ENCODE results near the gene CHFR. TPM values are rescaled to one million over a fixed set of nuclear protein-coding genes. Genes with fewer than 3 reads are reported as not detected.

Gene CHFR
- total and polyA plus RNA-seq, 2 of the 4 experiments (the other 2 are of a cell fraction) = 13.4 to 35.3 TPM

- peaks cover 32% of the 10 kb centered on the region for H3K36me3 ChIP-seq (ENCODE audit: control insufficient read depth, insufficient read depth, low read length)
- no peaks in the 10 kb centered on the region for H3K9me1 ChIP-seq (ENCODE audit: insufficient read depth, low read length)
- dilution Hi-C loops (cut with HindIII; ENCODE audit: low sequenced_read_pairs, unreplicated experiment) (no loop called here), intact Hi-C loops (cut with micrococcal nuclease) (no loop called here), in situ Hi-C loops (cut with MboI; ENCODE audit: low sequenced_read_pairs) (no loop called here)
- WGBS, 2 experiments (ENCODE audit: extremely low coverage in 2 of 2, insufficient read length in 1 of 2) = no CpG with 5 or more reads among the region's 6 CpGs
- no TSS peak for BruUV-seq (replicated peaks)
- H2AK5ac ChIP-seq (ENCODE audit: low read depth, low read length) = no peak overlapping the region
- no peak overlapping the region for H2BK15ac ChIP-seq (ENCODE audit: low read depth, low read length)
- no peak overlapping the region for H4K8ac ChIP-seq (ENCODE audit: low read depth in 2 of 2, low read length in 2 of 2)
- no peak overlapping the region for H3K56ac ChIP-seq (ENCODE audit: extremely low read depth, insufficient read depth, low read length)
- no peak overlapping the region for H2AFZ ChIP-seq (replicated peaks; ENCODE audit: low read length, poor library complexity)
- no peaks in the 10 kb centered on the region for H3K79me1 ChIP-seq (ENCODE audit: low read depth in 1 of 2, low read length in 2 of 2)
- H2BK20ac ChIP-seq (ENCODE audit: low read depth, low read length) = no peak overlapping the region
- H3K27ac ChIP-seq (ENCODE audit: insufficient read depth, low read length) = no peak overlapping the region
- no peak overlapping the region for H3K23ac ChIP-seq (ENCODE audit: low read depth, low read length)
- no peaks in the 10 kb centered on the region for H3K27me3 ChIP-seq (ENCODE audit: control insufficient read depth, insufficient read depth, low read length)
- DNase-seq = no peak
- H3K9ac ChIP-seq (ENCODE audit: low read depth, low read length) = no peak overlapping the region
- no peak overlapping the region for H3K4me2 ChIP-seq (ENCODE audit: low read depth, low read length)
- ChIA-PET CTCF (no interaction called here), POLR2A (ENCODE audit: unreplicated experiment) (no interaction called here)
- H4K5ac ChIP-seq (ENCODE audit: low read depth, low read length) = no peak overlapping the region
- no peak overlapping the region for H2AK9ac ChIP-seq (replicated peaks; ENCODE audit: low read depth, low read length, poor library complexity)
- H3K4ac ChIP-seq (ENCODE audit: low read depth, low read length) = no peak overlapping the region
- no peak for TF ChIP-seq MXI1 (IDR thresholded peaks at IDR 0.05; ENCODE audit: borderline replicate concordance, low read depth, low read length)
- no peak for TF ChIP-seq ELK1 (IDR thresholded peaks at IDR 0.05; ENCODE audit: borderline replicate concordance, low read depth, low read length)
- no peak for TF ChIP-seq NFE2L2 (IDR thresholded peaks at IDR 0.05; ENCODE audit: low read depth, low read length)
- no peak for TF ChIP-seq SMC3 (IDR thresholded peaks at IDR 0.05; ENCODE audit: low read depth, low read length)
- no peak for TF ChIP-seq RFX5 (IDR thresholded peaks at IDR 0.05; ENCODE audit: low read depth, low read length)
- TF ChIP-seq FOS (IDR thresholded peaks at IDR 0.05; ENCODE audit: low read depth, low read length) = no peak
- no peak for TF ChIP-seq CTCF (conservative IDR thresholded peaks at IDR 0.05; ENCODE audit: low read depth, low read length)
- TF ChIP-seq MAFK (IDR thresholded peaks at IDR 0.05; ENCODE audit: low read depth, low read length) = no peak
- no peak for TF ChIP-seq USF2 (IDR thresholded peaks at IDR 0.05; ENCODE audit: low read depth, low read length)
- no peak for TF ChIP-seq CEBPB (IDR thresholded peaks at IDR 0.05; ENCODE audit: low read depth, low read length)
- TF ChIP-seq RCOR1 (IDR thresholded peaks at IDR 0.05; ENCODE audit: insufficient replicate concordance, low read length) = no peak
- TF ChIP-seq RAD21 (IDR thresholded peaks at IDR 0.05; ENCODE audit: low read length) = no peak
- TF ChIP-seq CHD1 (IDR thresholded peaks at IDR 0.05; ENCODE audit: low read depth, low read length) = no peak
- no peak for TF ChIP-seq BHLHE40 (IDR thresholded peaks at IDR 0.05; ENCODE audit: low read depth, low read length)
- TF ChIP-seq MAZ (IDR thresholded peaks at IDR 0.05; ENCODE audit: borderline replicate concordance, low read depth, low read length) = no peak
- H3K18ac ChIP-seq (ENCODE audit: low read depth, low read length) = no peak overlapping the region
- no peaks in the 10 kb centered on the region for H3K4me1 ChIP-seq (ENCODE audit: control insufficient read depth, insufficient read depth, low read length)
- ATAC-seq (ENCODE audit: low read depth) = no peak
- no peak overlapping the region for H4K91ac ChIP-seq (ENCODE audit: insufficient read depth, low read depth, low read length)
- peaks cover 77% of the 10 kb centered on the region for H3K9me3 ChIP-seq (ENCODE audit: control insufficient read depth, insufficient read depth, low read length)
- no peak overlapping the region for H2BK120ac ChIP-seq (ENCODE audit: low read depth, low read length)
- H3K4me3 ChIP-seq (ENCODE audit: insufficient read depth, low read depth, low read length) = no peak overlapping the region
- no peaks in the 10 kb centered on the region for H4K20me1 ChIP-seq (ENCODE audit: insufficient read depth, low read length)
- no peak overlapping the region for H2BK5ac ChIP-seq (ENCODE audit: low read depth, low read length, poor library complexity, severe bottlenecking)
- no peak overlapping the region for H3K14ac ChIP-seq (replicated peaks; ENCODE audit: low read depth, low read length)
Measured at GRCh38 chr12:132926415-132926833, 39.0 kb upstream of the CHFR start.
